Right lobe of liver (tissue), 6 donors: ENCODE results near the gene CNTN5. TPM values are rescaled to one million over a fixed set of nuclear protein-coding genes. Genes with fewer than 3 reads are reported as not detected.

ENCODE experiments used
- ATAC-seq, 4 donors: fragments of 200-7000 bp; cut with Tn5 transposase; one replicate each; pipeline ENCODE4 v1.9.1; 2020; ENCODE audit warnings: mild to moderate bottlenecking in 4 of 4, moderate library complexity in 4 of 4
- DNase-seq, 3 donors: peaks; one replicate each; pipeline ENCODE4 v3.0.0-alpha.2; 2020
- H3K27ac ChIP-seq, 3 donors: fragments of 200-600 bp; one replicate each; pipeline ENCODE4 v1.8.0; 2022
- H3K27me3 ChIP-seq, 2 donors: fragments of 200-600 bp; one replicate each; pipeline ENCODE4 v1.8.0; 2022
- H3K36me3 ChIP-seq, 4 donors: fragments of 200-600 bp; sonication (generic) in 1 of 4; one replicate each; pipeline versions ENCODE4 v1.5.1 to v1.8.0; 2017 to 2022; ENCODE audit warnings: control low read depth in 1 of 4
- H3K4me1 ChIP-seq, 4 donors: fragments of 200-600 bp; sonication (generic) in 1 of 4; one replicate each; pipeline versions ENCODE4 v1.5.1 to v1.8.0; 2017 to 2022; ENCODE audit warnings: control low read depth in 1 of 4
- H3K4me3 ChIP-seq, 3 donors: fragments of 200-600 bp; one replicate each; pipeline ENCODE4 v1.8.0; 2022
- H3K9me3 ChIP-seq, 4 donors: fragments of 200-600 bp; sonication (generic) in 1 of 4; one replicate each; pipeline versions ENCODE4 v1.5.1 to v1.8.0; 2017 to 2022; ENCODE audit warnings: control low read depth in 1 of 4
- CTCF ChIP-seq, 4 donors: fragments of 200-600 bp in 3 of 4; fragments of 450-650 bp in 1 of 4; IDR thresholded peaks; one replicate each; pipeline versions ENCODE4 v1.5.1 to v1.8.0; 2016 to 2022; ENCODE audit warnings: antibody characterized with exemption in 4 of 4, mild to moderate bottlenecking in 2 of 4
- POLR2A ChIP-seq: fragments of 450-650 bp; IDR thresholded peaks from one replicate; pipeline ENCODE4 v1.6.1; 2017; ENCODE audit warnings: antibody characterized with exemption, mild to moderate bottlenecking
- WGBS: methylation state at CpG from one replicate; pipeline ENCODE4 v1.1.6; 2018; ENCODE audit warnings: low coverage, low lambda C conversion rate; ENCODE audit not compliant: insufficient coverage; ENCODE audit errors: missing lambda C conversion rate; 5-methylcytosine and 5-hydroxymethylcytosine counted together
- intact Hi-C, 2 donors: fragments of 100-400 bp; cut with DNase I; formaldehyde crosslinking; loops; one replicate each; pipeline versions ENCODE4 v1.11.2 to v1.14.1; 2022
- total RNA-seq, 6 experiments: library from RNA; depleted of rRNA in 2 of 6; stranded (reverse); fragments of >200 nt in 2 of 6; fragmentation: NEBNext Ultra II Directional in 3 of 6; extraction: Animal tissue kit (Norgen Biotek cat#: 25700) in 3 of 6; gene quantifications; one replicate each; pipeline versions ENCODE4 v1.1.0 to v1.2.4, GENCODE V29; 2016 to 2023
- donor health status: DM: no; HTN: yes; CAD: no.
- donor health status: DM: no; HTN: no; CAD: no.
- donor health status: DM: no; HTN: no; CAD: no.
- donor health status: DM: no; HTN: yes; CAD: no.
- donor health status: DM: no; HTN: yes; CAD: no.

The CNTN5 gene
- total RNA-seq, 6 experiments from 2014 or later: 0.13 to 0.19 TPM; not detected in 4

DNA sequence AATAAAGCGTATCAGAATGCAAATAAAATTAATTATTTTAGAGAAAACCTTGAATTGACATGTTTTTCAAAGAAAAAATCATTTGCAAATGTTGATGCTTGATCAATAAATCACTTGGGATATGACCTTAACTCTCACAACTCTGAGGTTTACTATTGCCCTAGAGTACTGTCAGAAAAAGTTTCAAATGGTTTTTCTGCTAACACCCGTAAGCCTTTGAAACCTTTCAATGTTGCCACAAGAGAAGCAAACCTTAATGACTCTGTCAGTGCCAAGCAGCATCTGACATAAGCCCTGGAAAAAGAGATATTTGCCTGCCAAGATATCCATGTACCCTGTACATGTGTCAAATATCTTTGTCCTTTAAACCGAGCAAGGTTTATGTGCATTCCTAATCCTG, 1282.1 kb downstream of the CNTN5 start:
- Histone ChIP-seq H3K27me3 (no peaks in the 10 kb centered on the region), H3K4me3 (no peak overlapping the region), H3K27ac (no peak overlapping the region), H3K9me3 (no peaks in the 10 kb centered on the region), H3K36me3 (no peaks in the 10 kb centered on the region), H3K4me1 (no peaks in the 10 kb centered on the region)
- ATAC-seq (no peak), DNase-seq (no peak)
- intact Hi-C loops: no loop called here
- TF ChIP-seq POLR2A: no peak
- no peak for TF ChIP-seq CTCF (IDR thresholded peaks at IDR 0.05)
- 36% methylated on average over 3 of the region's 3 CpGs for WGBS

DNA sequence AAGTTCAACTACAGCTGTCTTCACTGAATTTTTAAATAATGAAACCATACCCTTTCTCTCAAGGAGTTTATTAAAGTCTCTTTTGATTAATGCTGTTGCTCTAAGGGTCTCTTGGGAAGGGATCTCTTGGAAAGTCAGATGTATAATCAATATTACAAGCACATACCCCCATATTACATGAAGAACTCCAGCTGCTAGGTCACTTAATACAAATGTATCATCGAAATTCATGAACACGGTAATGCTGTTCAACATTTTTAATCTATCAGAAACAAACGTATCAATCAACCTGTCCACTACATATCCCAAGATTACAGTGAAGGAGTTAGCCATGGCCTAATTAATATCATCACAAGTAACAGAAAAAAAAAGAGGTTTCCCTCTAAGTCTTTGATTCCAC, 1283.1 kb downstream of the CNTN5 start:
- ATAC-seq (no peak), DNase-seq (no peak)
- TF ChIP-seq POLR2A: no peak
- no peak for TF ChIP-seq CTCF (IDR thresholded peaks at IDR 0.05)
- 48% methylated on average over 3 of the region's 3 CpGs for WGBS
- Histone ChIP-seq H3K9me3 (no peaks in the 10 kb centered on the region), H3K27me3 (no peaks in the 10 kb centered on the region), H3K4me3 (no peak overlapping the region), H3K4me1 (no peaks in the 10 kb centered on the region), H3K27ac (no peak overlapping the region), H3K36me3 (no peaks in the 10 kb centered on the region)
- intact Hi-C loops: no loop called here

DNA sequence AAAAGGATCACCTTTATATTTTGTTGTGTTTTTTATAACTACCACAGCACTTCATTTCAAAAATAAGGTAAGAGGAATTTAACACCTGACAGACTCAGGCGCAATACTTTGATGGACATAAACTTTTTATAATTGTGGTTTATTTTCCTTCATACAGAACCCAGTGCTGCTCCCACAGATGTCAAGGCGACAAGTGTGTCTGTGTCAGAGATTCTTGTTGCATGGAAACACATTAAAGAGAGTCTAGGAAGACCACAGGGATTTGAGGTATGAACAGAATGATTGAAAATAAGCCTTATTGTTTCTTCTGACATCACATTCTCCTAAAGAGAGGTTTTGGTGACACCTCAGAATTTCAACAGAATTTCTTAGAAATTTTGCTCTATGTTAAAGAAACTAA, 1287.5 kb downstream of the CNTN5 start:
- Histone ChIP-seq H3K4me3 (no peak overlapping the region), H3K4me1 (no peaks in the 10 kb centered on the region), H3K27ac (no peak overlapping the region), H3K27me3 (no peaks in the 10 kb centered on the region), H3K36me3 (no peaks in the 10 kb centered on the region), H3K9me3 (no peaks in the 10 kb centered on the region)
- intact Hi-C loops: no loop called here
- ATAC-seq: no peak
- no peak for TF ChIP-seq CTCF (IDR thresholded peaks at IDR 0.05)
- TF ChIP-seq POLR2A: no peak
- 55% methylated on average over 2 of the region's 2 CpGs for WGBS
- no peak for DNase-seq

- intact Hi-C loops: no loop called here
- DNase-seq: no peak
- Histone ChIP-seq H3K4me3 (no peak overlapping the region), H3K4me1 (no peaks in the 10 kb centered on the region), H3K36me3 (no peaks in the 10 kb centered on the region), H3K27me3 (no peaks in the 10 kb centered on the region), H3K9me3 (no peaks in the 10 kb centered on the region), H3K27ac (no peak overlapping the region)
- 77% methylated on average over 1 of the region's 1 CpG for WGBS
- no peak for ATAC-seq
- TF ChIP-seq CTCF (IDR thresholded peaks at IDR 0.05): no peak
- TF ChIP-seq POLR2A: no peak
Observed at GRCh38 chr11:100315946-100316345, 1295.2 kb downstream of the CNTN5 start.

DNA sequence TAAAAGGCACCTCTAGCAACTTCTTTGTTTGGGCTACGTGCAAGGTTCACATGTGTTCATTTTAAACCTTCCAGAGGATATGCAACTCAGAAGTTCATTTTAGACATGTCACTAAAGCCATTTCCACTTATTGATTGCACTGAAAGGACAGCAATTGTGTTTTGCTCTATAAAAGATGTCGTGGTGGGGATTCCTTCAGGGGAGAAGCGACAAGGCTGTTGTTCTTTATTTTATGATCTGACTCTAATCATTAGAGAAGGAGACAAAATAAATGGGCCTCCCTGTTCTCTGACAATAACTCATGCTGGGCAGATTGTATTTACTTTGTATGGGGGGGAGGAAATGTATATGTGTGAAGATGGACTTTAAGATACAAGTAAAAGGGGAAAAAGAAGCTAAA, 1296.2 kb downstream of the CNTN5 start:
- TF ChIP-seq POLR2A (no peak), CTCF (IDR thresholded peaks at IDR 0.05) (no peak)
- 43% methylated on average over 3 of the region's 3 CpGs for WGBS
- H3K27ac ChIP-seq: no peak overlapping the region
- ATAC-seq (no peak), DNase-seq (no peak)
- no peak overlapping the region for H3K4me3 ChIP-seq
- intact Hi-C loops: no loop called here
- no peaks in the 10 kb centered on the region for H3K36me3 ChIP-seq
- H3K27me3 ChIP-seq: no peaks in the 10 kb centered on the region
- H3K4me1 ChIP-seq: no peaks in the 10 kb centered on the region
- no peaks in the 10 kb centered on the region for H3K9me3 ChIP-seq
